SK-N-SH (cell line): ENCODE data around the gene CACNA2D3.

Experiments used
- CHD2 ChIP-seq: fragments of 150-350 bp; IDR thresholded peaks from 2 replicates; pipeline ENCODE4 v1.6.1; 2018; ENCODE audit warnings: low read length; ENCODE audit not compliant: partially characterized antibody
- CTCF ChIP-seq: fragments of 200-600 bp; sonication (generic); IDR thresholded peaks from 2 replicates; pipeline ENCODE4 v1.6.1; 2017; ENCODE audit warnings: antibody characterized with exemption, mild to moderate bottlenecking, moderate library complexity

- TF ChIP-seq CTCF (no peak), CHD2 (no peak)
Observed at GRCh38 chr3:54454806-54455205, 332.5 kb downstream of the CACNA2D3 start.
